Osteocyte (in vitro differentiated cells): ENCODE results near the gene ARHGAP22. TPM values are rescaled to one million over a fixed set of nuclear protein-coding genes. Genes with fewer than 3 reads are reported as not detected.

ENCODE experiments used
- DNase-seq: peaks from one replicate; pipeline ENCODE4 v3.0.0; 2021; ENCODE audit warnings: mixed read lengths; ENCODE audit not compliant: unreplicated experiment; ENCODE audit errors: extremely low spot score
- H3K27ac Mint-ChIP-seq: one replicate; pipeline ENCODE4 v1.8.0; 2021; ENCODE audit warnings: mild to moderate bottlenecking, mixed read lengths; ENCODE audit not compliant: unreplicated experiment
- H3K27me3 Mint-ChIP-seq: one replicate; pipeline ENCODE4 v1.8.0; 2021; ENCODE audit warnings: mixed read lengths; ENCODE audit not compliant: unreplicated experiment
- H3K36me3 Mint-ChIP-seq: one replicate; pipeline ENCODE4 v1.8.0; 2021; ENCODE audit warnings: mixed read lengths; ENCODE audit not compliant: unreplicated experiment
- H3K4me1 Mint-ChIP-seq: one replicate; pipeline ENCODE4 v1.8.0; 2021; ENCODE audit warnings: mixed read lengths; ENCODE audit not compliant: unreplicated experiment
- H3K4me3 Mint-ChIP-seq: one replicate; pipeline ENCODE4 v1.8.0; 2021; ENCODE audit warnings: mild to moderate bottlenecking, moderate library complexity, mixed read lengths; ENCODE audit not compliant: unreplicated experiment
- H3K9me3 Mint-ChIP-seq: one replicate; pipeline ENCODE4 v1.8.0; 2021; ENCODE audit warnings: mixed read lengths; ENCODE audit not compliant: unreplicated experiment
- total RNA-seq: library from RNA; stranded (reverse); gene quantifications from 2 replicates; pipeline ENCODE4 v1.2.1, GENCODE V29; 2021
- TF ChIP-seq, protein P1 (sequence below): fragments of 200-600 bp; sonication (generic); IDR thresholded peaks from 2 replicates; pipeline ENCODE4 v1.5.0; 2021; ENCODE audit warnings: antibody characterized with exemption, mild to moderate bottlenecking, moderate library complexity

The ARHGAP22 gene
- total RNA-seq, 1 donor from 2014 or later, result 0.64 TPM

DNA sequence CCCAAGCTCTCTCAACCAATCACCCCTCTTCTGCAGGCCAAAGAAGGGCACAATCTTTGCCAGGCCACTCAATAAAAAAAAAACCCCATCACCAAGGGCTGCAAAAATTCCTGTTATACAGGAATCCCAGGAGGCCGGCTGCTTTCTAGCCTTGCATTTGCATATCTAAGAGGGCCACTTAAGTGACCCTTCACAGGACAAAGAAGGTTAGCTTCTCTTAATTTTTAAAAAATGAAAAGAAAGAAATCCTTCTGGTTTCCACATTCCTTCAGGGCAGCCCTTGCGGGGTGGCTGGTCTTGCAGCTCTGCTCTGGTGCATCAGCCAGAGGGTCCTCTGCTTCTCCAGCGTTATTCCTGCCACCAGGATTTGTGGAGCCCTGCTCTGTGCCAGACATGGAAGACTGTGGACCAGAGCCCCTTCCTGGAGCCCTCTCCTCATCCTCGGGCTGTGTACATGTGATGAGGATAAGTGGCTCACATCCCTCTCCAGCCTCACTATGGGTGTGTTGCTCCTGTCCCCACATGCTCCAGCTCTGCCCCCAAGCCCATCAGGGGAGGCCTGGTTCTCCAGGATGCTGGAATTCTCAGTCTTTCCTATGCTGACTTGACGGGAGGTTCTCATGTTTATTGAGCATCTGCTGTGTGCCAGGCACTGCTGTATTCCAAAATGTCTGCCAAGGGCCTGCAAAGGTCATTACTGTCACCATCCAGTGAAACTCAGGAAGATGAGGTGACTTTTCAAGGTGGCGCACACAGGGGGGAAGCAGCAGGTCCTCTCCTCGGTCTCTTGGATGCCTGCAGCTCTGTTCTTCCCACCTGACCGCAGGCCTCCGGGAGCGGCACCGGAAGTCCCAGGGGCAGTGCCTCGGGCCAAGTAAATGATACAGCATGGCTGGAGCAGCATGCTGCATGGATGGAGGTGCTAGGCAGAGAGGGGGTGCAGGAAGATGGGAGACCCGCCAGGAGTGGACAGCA lies 67.7 kb downstream of the ARHGAP22 start:
- no peaks in the 10 kb centered on the region for H3K36me3 Mint-ChIP-seq
- no peak overlapping the region for H3K27ac Mint-ChIP-seq
- peaks cover 32% of the 10 kb centered on the region for H3K4me1 Mint-ChIP-seq
- H3K9me3 Mint-ChIP-seq, result no peaks in the 10 kb centered on the region
- TF ChIP-seq, protein P1, sequence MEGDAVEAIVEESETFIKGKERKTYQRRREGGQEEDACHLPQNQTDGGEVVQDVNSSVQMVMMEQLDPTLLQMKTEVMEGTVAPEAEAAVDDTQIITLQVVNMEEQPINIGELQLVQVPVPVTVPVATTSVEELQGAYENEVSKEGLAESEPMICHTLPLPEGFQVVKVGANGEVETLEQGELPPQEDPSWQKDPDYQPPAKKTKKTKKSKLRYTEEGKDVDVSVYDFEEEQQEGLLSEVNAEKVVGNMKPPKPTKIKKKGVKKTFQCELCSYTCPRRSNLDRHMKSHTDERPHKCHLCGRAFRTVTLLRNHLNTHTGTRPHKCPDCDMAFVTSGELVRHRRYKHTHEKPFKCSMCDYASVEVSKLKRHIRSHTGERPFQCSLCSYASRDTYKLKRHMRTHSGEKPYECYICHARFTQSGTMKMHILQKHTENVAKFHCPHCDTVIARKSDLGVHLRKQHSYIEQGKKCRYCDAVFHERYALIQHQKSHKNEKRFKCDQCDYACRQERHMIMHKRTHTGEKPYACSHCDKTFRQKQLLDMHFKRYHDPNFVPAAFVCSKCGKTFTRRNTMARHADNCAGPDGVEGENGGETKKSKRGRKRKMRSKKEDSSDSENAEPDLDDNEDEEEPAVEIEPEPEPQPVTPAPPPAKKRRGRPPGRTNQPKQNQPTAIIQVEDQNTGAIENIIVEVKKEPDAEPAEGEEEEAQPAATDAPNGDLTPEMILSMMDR, result no peak
- H3K4me3 Mint-ChIP-seq, result no peak overlapping the region
- DNase-seq, result peak; percentile 60
- H3K27me3 Mint-ChIP-seq, result no peaks in the 10 kb centered on the region

DNA sequence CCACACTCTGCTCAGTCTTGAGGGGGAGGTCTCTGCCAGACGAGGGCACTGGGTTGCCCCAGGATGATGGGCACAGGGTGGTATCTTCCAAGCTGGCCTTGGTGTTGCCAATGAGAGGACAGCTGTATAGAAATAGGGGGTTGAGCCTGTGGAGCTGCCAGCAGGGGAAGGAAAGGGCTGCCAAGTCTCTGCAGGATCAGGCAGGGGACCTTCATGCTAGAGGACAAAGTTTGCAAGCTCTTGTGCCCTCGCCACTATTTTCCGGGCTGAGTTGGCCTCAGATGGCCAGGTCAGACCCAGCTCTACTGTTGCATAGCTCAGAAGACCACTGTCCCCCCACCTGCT lies 68.7 kb downstream of the ARHGAP22 start:
- H3K27me3 Mint-ChIP-seq, result no peaks in the 10 kb centered on the region
- no peak overlapping the region for H3K4me3 Mint-ChIP-seq
- H3K36me3 Mint-ChIP-seq, result no peaks in the 10 kb centered on the region
- peaks cover 28% of the 10 kb centered on the region for H3K4me1 Mint-ChIP-seq
- TF ChIP-seq, protein P1, result no peak
- H3K9me3 Mint-ChIP-seq, result no peaks in the 10 kb centered on the region
- H3K27ac Mint-ChIP-seq, result no peak overlapping the region
- peak; percentile 70 for DNase-seq

DNA sequence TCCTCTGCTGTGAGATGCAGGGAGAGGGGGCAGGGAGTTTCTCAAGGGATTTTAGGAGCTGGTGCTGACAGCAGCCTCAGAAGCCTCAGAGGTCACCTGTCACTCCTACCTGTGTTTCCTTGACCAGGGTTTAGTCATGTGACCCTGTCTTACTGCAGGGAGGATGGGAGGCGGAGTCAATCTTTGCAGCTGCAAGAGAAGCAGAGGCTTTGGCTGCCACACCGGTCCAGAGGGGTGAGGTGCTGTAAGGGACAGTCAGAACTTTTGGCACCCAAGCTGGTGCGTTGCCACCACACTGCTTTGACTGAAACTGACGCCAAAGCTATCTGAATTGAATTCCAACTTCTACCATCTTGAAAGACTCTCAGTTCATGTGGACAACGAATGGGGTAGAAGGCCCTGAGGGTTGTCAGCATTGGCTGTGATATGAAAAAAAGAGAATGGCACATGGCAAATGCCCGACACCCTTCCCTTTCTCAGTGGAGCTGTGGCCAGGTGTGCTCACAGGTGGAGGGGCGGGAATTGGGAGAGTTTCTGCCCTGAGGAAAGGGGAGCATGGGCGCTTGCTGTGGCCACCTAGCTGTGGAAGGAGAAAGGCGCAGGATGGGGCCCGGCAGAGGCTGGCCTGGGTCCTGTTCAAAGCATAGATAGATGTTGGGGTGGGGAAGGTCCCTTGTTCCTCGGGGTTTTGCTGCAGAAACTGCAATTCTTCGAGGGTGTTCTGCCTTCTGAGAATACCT lies 69.3 kb downstream of the ARHGAP22 start:
- Mint-ChIP-seq H3K4me1 (peaks cover 27% of the 10 kb centered on the region), H3K27ac (no peak overlapping the region), H3K9me3 (no peaks in the 10 kb centered on the region), H3K27me3 (no peaks in the 10 kb centered on the region), H3K4me3 (no peak overlapping the region), H3K36me3 (no peaks in the 10 kb centered on the region)
- peak; percentile 73 for DNase-seq
- TF ChIP-seq, protein P1, result no peak

DNA sequence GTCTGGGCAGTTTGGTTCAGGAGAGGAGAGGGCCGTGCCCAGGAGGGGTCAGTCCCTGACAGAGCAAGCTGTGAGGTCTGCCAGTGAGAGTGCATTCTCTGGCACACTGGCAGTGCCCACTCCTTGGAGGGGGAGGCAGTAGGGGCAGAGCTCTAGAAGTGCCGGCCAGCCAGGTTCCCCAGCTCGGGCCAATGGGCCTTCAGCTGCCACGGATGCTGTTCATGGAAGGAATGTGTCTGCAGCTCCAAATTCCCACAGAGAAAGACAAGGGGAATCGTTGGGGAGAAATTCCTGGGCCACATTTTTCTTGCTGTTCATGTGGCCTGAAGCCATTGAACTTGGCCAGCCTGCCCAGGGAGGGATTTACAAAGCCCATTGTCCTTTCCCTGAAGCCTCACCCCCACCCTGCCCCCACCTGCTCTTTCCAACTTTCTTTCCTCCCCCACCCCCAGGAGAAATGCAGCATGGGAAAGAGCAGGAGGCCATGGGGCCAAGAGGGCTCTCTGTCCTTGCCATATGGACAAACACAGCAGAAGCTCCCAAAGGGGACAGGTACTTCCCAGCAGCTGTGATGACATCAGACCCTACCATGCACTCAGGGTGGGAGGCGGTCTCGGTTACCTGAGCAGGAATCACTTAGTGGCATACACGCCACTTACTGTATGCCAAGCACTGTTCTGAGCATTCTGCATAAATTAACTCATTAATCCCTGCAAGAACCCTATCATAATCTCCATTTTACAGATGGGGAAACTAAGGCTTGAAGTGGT lies 70.7 kb downstream of the ARHGAP22 start:
- Mint-ChIP-seq H3K4me1 (peaks cover 23% of the 10 kb centered on the region), H3K27me3 (no peaks in the 10 kb centered on the region), H3K4me3 (no peak overlapping the region), H3K9me3 (no peaks in the 10 kb centered on the region), H3K36me3 (no peaks in the 10 kb centered on the region), H3K27ac (peak overlapping the region; percentile 70)
- TF ChIP-seq, protein P1, result no peak
- DNase-seq, result peak; percentile 80
